Stromal cell of bone marrow (primary cell): Measurements from ENCODE around the gene C19orf67.
"Not testable (repeated sequence)": the region's sequence is repeated elsewhere in the genome, so short reads cannot be mapped to it uniquely, and the experiment has no call there.

ENCODE experiments used
- DNase-seq: peaks from one replicate; pipeline ENCODE4 v3.0.0-alpha.2; 2012; ENCODE audit warnings: low read depth

Gene C19orf67

GRCh38 chr19:14056069-14056666 is 29.4 kb downstream of the C19orf67 start:
- DNase-seq, result no peak

DNA sequence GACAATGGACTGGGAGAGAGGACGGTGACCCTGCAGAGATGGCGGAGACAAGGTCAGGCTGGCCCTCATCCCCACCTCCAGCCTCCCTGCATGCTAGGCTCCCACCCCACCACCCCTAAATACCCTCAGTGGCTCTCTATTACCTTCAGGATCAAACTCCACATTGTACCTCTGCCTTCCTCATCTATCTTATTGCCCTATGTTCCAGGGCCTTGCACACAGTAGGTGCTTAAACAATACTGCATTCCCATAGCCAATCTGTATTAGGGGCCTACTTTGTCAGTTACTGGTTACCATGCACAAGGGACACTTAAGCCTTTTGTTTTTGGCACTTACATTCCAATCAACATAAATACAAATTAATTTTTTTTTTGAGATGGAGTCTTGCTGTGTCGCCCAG is 30.2 kb downstream of the C19orf67 start:
- DNase-seq, result no peak

DNA sequence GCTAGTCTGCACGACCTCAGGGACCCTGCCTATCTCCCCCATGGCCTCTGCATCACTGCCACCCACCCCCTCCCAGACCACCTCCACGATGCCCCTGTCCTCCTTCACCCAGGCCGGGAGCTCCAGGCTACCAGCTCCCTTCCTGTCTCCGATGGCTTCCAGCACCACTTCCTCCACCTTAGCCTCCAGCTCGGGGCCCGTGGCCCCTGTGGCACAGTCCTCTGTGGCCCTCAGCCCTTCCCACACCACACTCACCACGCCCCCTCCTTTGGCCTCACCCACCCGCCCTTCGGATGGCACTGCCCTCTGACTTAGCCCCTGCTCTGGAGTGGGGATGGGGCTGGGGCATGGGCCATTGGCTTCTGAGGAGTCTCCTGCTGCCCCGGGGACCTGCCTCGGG is 30.9 kb downstream of the C19orf67 start:
- DNase-seq, result no peak

- no peak for DNase-seq
Observed at GRCh38 chr19:14054099-14054498, 31.5 kb downstream of the C19orf67 start.

DNA sequence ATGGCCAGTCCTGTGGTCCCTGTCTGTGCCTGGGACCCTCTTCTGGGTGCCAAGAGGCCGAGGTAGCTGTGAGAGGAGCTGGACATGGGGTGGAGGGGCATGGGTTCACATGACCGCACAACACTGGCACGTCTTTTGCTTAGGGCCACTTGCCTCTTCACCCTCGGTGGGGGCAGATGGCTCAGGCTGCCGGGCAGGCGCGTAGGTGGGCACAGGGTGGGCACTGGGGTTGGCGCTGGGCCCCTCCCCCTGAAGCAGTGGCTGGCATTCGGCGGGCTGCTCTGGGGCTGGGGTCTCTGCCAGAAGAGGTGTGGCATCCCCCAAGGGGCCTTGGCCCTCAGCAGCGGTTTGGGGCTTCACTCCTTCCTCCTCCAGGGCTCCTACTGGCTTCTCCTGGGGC is 32.1 kb downstream of the C19orf67 start:
- no peak for DNase-seq

- DNase-seq, result no peak
Observed at GRCh38 chr19:14053032-14053431, 32.6 kb downstream of the C19orf67 start.

- no peak for DNase-seq
Observed at GRCh38 chr19:14052470-14052869, 33.1 kb downstream of the C19orf67 start.

GRCh38 chr19:14051980-14052379 is 33.6 kb downstream of the C19orf67 start:
- DNase-seq, result no peak

GRCh38 chr19:14050961-14051360 is 34.6 kb downstream of the C19orf67 start:
- DNase-seq, result not testable (repeated sequence)

- DNase-seq, result no peak
Observed at GRCh38 chr19:14050512-14050911, 35.1 kb downstream of the C19orf67 start.

- DNase-seq, result no peak
Observed at GRCh38 chr19:14048443-14049153, 37.0 kb downstream of the C19orf67 start.

DNA sequence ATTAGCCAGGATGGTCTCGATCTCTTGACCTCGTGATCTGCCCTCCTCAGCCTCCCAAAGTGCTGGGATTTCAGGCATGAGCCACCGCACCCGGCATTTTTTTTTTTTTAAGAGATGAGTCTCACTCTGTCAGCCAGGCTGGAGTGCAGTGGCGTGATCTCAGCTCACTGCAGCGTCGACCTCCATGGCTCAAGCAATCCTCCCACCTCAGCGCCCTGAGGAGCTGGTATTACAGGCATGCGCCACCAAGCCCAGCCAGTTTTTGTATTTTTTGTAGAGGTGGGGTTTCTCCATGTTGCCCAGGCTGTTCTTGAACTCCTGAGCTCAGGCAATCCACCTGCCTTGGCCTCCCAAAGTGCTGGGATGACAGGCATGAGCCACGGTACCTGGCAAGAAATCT is 37.7 kb downstream of the C19orf67 start:
- DNase-seq, result not testable (repeated sequence)

DNA sequence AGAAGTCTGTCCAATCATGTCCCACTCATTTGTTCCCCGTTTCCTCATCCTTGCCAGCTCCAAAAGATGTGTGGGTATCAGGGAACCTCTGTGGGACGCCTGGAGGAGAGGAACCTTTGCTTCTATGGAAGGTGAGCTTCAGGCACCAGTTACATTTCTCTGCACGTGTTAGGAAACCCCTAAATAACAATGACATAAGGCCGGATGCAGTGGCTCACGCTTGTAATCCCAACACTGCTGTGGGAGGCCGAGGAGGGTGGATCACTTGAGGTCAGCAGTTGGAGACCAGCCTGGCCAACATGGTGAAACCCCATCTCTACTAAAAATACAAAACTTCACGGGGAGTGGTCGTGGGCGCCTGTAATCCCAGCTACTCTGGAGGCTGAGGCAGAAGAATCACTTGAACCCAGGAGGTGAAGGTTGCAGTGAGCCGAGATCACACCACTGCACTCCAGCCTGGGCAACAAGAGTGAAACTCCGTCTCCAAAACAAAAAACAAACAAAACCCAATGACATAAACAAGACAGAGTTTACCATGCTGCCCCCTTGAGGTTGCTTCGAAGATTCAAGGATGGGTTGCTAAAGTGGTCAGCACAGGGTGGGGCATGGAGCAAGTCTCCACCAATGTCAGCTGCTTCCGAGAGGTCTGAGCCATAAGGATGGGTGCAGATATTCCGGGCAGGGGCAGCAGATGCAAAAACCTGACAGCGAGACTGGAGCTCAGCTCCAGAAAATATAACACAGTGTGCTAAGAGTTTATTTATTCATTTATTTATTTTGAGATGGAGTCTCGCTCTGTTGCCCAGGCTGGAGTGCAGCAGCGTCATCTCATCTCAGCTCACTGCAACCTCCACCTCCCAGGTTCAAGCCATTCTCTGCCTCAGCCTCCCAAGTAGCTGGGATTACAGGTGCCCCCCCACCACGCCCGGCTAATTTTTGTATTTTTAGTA is 42.6 kb downstream of the C19orf67 start:
- DNase-seq, result peak; percentile 57

DNA sequence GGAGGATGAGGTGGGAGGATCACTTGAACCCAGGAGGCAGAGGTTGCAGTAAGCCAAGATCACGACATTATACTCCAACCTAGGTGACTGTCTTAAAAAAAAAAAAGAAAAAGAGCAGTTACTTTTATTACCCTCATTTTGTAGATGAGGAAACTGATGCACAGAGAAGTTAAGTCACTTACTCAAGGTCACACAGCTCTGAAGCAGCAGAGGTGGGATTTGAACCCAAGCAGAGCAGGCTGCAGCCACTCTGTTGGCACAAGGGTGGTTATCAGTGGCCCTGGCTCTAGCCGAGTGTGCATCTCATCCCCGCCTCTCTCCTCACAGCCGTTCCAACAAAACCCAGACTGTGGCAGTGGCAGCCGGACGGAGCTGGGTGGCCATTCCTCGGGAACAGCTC is 46.4 kb downstream of the C19orf67 start:
- no peak for DNase-seq

DNA sequence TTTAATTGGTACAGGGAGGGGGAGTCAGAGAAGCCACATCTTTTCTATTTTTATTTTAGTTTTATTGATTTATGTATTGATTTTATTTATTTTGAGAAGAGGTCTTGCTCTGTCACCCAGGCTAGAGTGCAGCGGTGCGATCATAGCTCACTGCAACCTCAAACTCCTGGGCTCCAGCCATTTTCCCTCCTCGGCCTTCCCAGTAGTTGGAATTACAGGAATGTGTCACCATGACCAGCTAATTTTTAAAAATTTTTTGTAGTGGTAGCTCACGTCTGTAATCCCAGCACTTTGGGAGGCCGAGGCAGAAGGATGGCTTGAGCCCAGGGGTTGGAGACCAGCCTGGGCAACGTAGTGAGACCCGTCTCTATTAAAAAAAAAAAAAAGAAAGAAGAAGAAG is 49.9 kb downstream of the C19orf67 start:
- no peak for DNase-seq

DNA sequence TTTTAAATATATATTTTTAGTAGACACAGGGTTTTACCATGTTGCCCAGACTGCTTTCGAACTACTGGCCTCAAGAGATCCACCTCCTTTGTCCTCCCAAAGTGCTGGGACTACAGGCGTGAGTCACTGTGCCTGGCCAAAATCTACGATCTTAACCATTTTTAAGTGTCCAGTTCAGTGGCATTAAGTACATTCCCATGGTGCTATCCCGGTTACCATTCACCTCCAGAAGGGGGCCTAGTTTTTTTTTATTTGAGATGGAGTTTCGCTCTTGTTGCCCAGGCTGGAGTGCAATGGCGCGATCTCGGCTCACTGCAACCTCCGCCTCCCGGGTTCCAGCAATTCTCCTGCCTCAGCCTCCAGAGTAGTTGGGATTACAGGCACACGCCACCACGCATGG is 50.4 kb downstream of the C19orf67 start:
- DNase-seq, result not testable (repeated sequence)

GRCh38 chr19:14033946-14034345 is 51.6 kb downstream of the C19orf67 start:
- no peak for DNase-seq

- no peak for DNase-seq
Observed at GRCh38 chr19:14031719-14032480, 53.7 kb downstream of the C19orf67 start, which contains the start of gene IL27RA. TSS of gene IL27RA (plus strand) at chr19:14031762. CDS start at chr19:14031873, 111 bp downstream.
